HG03039 (cell line): ENCODE measurements around the gene BCL7B.
"Not testable (repeated sequence)": the region's sequence is repeated elsewhere in the genome, so short reads cannot be mapped to it uniquely, and the experiment has no call there.

ENCODE experiments used
- ATAC-seq: cut with Tn5 transposase; IDR thresholded peaks from one replicate; pipeline ENCODE4 v1.9.1; 2021; ENCODE audit warnings: mild to moderate bottlenecking, moderate library complexity; ENCODE audit not compliant: unreplicated experiment

The BCL7B gene

DNA sequence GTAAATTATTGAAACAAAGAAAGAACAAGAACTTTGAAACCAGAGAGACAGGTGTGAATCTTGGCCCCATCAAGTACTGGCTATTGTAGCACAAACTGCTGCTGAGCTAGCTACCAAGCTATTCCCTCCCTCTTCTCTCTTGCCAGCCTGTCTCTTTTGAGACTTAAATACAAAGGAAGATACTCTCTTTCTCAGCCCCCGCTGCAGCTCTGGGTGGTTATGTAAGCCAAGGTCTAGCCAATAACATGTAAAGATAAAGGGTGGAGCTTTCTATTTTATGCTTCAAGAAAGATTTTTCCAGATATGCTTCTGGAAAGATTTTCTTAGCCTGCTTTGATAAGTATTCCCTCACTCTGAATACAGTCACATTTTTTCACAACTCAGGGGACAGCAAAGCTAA lies 52.6 kb downstream of the BCL7B start:
- ATAC-seq = no peak

DNA sequence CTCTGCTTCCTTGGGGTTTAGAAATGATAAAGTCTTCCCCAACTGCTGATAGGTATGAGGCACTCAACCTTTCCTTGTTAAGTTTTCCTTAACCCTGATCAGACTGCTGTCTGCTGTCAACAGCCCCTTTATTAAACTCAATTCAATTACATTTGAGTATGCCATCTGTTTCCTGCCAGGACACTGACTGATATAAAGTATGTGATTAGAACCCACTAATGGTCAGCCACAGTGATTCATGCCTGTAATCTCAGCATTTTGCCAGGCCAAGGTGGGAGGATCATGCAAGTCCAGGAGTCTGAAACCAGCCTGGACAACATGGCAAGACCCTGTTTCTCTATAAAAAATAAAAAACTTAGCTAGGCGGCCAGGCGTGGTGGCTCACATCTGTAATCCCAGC lies 53.5 kb downstream of the BCL7B start:
- no peak for ATAC-seq

- no peak for ATAC-seq
Measured at GRCh38 chr7:73503229-73503628, 54.3 kb downstream of the BCL7B start.

DNA sequence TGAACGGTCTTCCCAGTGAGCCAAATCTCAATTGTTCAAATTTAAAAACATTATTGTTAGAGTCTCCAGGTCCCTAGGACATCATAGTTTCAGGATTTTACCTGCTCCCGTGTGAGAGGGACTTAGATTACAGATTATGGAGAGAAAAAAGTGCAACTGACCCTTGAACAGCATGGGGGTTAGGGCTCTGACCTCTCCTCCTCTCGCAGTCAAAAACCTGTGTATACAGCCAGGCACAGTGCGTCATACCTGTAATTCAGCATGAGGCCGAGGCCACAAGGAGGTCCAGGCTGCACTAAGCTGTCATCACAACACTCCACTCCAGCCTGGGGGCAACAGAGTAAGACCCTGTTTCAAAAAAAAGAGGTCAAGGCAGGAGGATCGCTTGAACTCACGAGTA lies 60.9 kb downstream of the BCL7B start:
- no peak for ATAC-seq

- ATAC-seq = not testable (repeated sequence)
Measured at GRCh38 chr7:73495507-73495906, 62.0 kb downstream of the BCL7B start.

GRCh38 chr7:73489976-73490375 lies 67.5 kb downstream of the BCL7B start:
- ATAC-seq = no peak

DNA sequence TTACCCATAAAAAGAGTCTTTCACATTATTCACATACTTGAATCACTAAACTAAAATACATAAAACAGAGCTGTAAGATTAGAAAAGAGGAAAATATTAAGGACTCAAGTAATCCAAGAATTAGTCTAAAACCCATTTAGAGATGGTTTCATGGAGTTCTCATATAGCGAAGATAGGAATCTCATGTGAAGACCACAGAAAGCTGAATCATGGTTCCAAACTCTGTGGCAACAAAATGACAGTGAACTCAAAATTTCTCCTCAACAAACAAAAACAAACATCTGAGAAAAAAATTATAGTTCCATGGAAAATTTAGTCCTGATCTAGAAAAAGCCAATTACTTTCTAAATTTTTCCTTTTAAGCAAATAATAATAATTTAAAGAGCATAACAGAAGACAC lies 70.0 kb downstream of the BCL7B start:
- no peak for ATAC-seq
